Measurements from ENCODE around the gene ANO9.

The ANO9 gene

DNA sequence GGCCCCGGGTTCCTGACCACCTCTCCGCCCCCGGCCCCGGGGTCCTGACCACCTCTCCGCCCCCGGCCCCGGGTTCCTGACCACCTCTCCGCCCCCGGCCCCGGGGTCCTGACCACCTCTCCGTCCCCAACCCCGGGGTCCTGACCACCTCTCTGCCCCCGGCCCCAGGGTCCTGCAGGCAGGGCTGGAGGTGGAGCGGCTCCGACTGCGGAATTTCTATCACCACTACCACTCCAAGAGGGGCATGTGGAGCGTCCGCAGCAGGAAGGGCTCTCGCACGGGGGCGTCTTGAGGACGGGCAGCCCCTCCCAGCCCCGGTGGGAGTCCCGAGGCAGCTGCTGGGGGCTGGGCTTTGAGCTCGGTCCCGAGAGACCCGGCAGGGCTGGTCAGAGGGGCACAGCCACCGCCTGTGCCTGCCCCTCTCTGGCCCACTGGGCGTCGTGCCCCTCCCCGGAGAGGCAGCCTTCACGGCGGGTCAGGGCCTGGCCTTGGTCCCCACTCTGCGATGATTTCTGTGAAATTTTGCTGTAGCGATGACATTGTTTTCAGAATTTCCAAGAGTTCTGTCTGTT is 60.2 kb downstream of the ANO9 start:
- no peak overlapping the region for H3K4me3 ChIP-seq (ENCODE audit: control insufficient read depth, low read depth, low read length)
- TF ChIP-seq CTCF (conservative IDR thresholded peaks at IDR 0.05; ENCODE audit: control insufficient read depth, insufficient read depth, low read depth, low read length): no peak
- DNase-seq (ENCODE audit: low read depth): no peak

GRCh38 chr11:380996-381395 is 60.8 kb downstream of the ANO9 start:
- no peak overlapping the region for H3K4me3 ChIP-seq (ENCODE audit: control insufficient read depth, low read depth, low read length)
- no peak for TF ChIP-seq CTCF (conservative IDR thresholded peaks at IDR 0.05; ENCODE audit: control insufficient read depth, insufficient read depth, low read depth, low read length)
- no peak for DNase-seq (ENCODE audit: low read depth)

- no peak for TF ChIP-seq CTCF (conservative IDR thresholded peaks at IDR 0.05; ENCODE audit: control insufficient read depth, insufficient read depth, low read depth, low read length)
- H3K4me3 ChIP-seq (ENCODE audit: control insufficient read depth, low read depth, low read length): no peak overlapping the region
- DNase-seq (ENCODE audit: low read depth): no peak
Measured at GRCh38 chr11:380491-380890, 61.3 kb downstream of the ANO9 start.

GRCh38 chr11:380095-380480 is 61.7 kb downstream of the ANO9 start:
- no peak for DNase-seq (ENCODE audit: low read depth)

DNA sequence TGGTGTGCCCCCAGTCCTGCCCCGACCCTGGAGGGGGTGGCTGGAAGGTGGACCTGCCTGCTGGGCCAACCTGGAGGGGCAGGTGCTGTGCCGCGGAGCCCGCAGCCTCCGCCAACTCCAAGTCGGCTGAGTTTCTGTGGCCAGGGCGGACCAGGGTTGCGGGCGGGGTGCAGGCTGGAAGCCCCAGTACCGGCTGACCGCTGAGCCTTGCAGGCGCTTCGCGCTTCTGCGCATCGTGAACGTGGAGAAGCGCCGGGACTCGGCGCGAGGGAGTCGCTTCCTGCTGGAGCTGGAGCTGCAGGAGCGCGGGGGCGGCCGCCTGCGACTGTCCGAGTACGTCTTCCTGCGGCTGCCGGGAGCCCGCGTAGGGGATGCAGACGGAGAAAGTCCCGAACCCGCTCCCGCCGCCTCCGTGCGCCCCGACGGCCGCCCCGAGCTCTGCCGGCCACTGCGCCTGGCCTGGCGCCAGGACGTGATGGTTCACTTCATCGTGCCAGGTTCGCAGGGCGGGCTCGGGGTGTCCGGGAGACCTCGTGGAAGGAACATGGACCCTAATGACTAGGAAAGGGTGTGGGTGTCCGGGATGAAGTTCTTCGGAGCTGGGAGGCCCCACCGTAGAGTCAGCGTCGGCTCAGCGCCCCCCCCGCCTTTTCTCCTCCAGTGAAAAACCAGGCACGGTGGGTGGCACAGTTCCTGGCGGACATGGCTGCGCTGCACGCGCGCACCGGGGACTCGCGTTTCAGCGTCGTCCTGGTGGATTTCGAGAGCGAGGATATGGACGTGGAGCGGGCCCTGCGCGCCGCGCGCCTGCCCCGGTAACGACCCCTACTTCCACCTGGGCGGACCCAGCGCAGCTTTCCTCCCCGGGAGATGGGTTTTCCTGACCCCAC is 62.4 kb downstream of the ANO9 start:
- no peak overlapping the region for H3K4me3 ChIP-seq (ENCODE audit: control insufficient read depth, low read depth, low read length)
- TF ChIP-seq CTCF (conservative IDR thresholded peaks at IDR 0.05; ENCODE audit: control insufficient read depth, insufficient read depth, low read depth, low read length): no peak
- DNase-seq (ENCODE audit: low read depth): no peak

More at GRCh38 chr11:380095-380480, 61.7 kb downstream of the ANO9 start:
- no peak for TF ChIP-seq CTCF (conservative IDR thresholded peaks at IDR 0.05; ENCODE audit: control insufficient read depth, insufficient read depth, low read depth, low read length)
- no peak overlapping the region for H3K4me3 ChIP-seq (ENCODE audit: control insufficient read depth, low read depth, low read length)

DNA sequence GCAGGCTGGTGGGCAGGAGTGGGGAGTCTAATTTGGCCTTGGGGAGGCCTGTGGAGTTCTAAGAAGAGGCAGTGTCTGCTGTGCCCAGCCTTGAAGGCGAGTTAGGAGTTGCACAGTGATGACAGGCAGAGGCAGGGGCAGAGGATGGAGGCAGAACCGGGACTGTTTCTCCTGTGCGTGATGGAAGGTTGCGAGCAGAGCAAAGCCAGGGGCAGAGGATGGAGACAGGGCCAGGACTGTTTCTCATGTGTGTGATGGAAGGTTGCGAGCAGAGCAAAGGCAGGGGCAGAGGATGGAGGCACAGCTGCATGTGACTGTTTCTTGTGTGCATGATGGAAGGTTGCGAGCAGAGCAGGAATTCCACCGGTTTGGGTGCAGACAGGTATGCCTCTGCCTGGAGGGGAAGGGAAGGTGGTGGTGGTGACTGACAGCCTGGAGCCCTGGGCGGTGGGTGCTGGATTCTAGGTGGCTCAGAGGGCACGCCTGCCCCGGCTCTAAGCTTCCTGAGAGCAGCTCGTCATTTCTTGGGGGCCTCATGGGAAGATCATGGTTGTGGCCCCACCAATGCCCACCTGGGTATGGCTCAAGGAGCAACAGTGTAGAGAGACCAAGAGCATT is 63.8 kb downstream of the ANO9 start:
- no peak for TF ChIP-seq CTCF (conservative IDR thresholded peaks at IDR 0.05; ENCODE audit: control insufficient read depth, insufficient read depth, low read depth, low read length)
- DNase-seq (ENCODE audit: low read depth): no peak
- no peak overlapping the region for H3K4me3 ChIP-seq (ENCODE audit: control insufficient read depth, low read depth, low read length)

Measured in fibroblast of mammary gland (primary cell).